ENCODE measurements around the gene DIPK1A.

- TF ChIP-seq POLR2A (IDR thresholded peaks at IDR 0.05) (no peak), POLR2AphosphoS5 (IDR thresholded peaks at IDR 0.05) (no peak)
Measured at GRCh38 chr1:92969517-92969916, 8.3 kb upstream of the DIPK1A start.

Data from spleen (tissue), 3 donors.